HG03064 (cell line): Measurements from ENCODE around the gene COQ10A.

Source experiments
- ATAC-seq: cut with Tn5 transposase; IDR thresholded peaks from one replicate; pipeline ENCODE4 v1.9.1; 2021; ENCODE audit warnings: low read depth; ENCODE audit not compliant: unreplicated experiment

Gene COQ10A

DNA sequence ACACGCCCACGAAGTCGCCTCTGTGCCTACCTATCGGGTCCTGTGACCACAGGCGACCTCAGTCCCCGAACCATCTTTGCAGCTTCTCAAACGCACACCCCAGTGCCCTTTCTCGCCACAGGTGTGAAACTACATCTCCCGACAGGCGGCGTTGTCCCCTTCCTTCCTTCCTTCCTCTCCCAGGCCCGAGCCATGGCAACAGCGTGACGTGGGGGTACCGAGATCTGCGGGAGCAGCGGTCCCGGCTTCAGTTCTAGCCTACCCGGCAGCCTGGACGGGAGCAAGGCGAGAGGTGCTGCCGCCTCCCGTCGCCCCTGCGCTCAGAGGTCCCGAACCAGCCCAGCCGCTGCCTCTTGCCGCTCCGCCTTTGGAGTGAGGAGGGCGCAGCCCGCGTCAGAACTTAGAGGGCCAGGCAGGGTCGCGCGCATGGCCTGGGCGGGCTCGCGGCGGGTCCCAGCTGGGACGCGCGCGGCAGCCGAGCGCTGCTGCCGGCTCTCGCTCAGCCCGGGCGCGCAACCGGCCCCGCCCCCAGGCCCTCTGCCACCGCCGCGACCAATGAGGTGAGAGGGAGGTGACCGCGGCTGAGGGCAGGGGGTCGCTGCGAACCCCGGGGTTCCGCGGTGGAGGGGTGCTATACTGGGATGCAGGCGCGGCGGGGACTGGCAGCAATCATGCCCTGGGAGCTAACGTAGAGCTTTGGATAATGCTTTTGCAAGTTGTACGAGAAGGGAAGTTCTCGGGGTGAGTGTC, at the start of gene COQ10A:
COQ10A (plus strand) TSS at position 250 of the 750 bp plus-strand sequence; CDS start at position 427, 177 bp downstream.
- peak; percentile 90 for ATAC-seq

DNA sequence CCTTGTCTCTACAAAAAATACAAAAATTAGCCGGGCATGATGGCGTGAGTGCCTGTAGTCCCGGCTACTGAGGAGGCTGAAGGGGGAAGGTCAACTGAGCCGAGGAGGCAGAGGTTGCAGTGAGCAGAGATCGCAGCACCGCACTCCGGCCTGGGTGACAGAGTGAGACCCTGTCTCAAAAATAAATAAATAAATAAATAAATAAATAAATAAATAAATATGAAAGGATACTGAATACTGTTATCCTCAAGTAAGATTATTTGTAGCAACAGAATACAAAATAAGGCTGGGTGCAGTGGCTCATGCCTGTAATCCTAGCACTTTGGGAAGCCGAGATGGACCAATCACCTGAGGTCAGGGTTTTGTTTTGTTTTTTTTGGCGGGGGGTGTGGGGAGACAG, 46.9 kb upstream of the COQ10A start:
- ATAC-seq: no peak

DNA sequence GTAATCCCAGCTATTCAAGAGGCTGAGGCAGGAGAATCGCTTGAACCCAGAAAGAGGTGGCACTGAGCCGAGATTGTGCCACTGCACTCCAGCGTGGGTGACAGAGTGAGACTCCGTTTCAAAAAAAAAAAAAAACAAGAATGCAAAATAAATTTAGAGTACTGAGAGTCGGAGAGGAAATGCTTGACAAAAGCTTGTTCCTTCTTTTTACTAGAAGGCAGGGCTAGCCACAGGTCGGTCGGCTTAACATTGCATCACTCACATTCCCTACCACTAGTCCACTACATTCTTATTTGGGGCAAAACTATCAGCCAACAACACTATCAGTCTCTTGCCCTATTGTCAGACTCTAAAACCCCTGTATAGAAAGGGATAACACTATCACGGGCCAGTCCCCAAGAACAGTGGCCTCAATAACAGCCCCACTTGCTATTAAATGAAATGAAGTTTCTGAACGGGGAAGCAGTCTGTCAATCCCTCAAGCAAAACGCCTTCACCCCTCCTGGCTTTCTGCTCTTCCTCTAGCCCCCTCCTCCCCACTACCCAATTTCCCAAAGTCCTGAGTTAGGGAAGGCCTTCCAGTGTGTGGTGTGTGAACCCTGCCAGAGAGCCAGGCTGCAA, 46.0 kb upstream of the COQ10A start:
- ATAC-seq: no peak

DNA sequence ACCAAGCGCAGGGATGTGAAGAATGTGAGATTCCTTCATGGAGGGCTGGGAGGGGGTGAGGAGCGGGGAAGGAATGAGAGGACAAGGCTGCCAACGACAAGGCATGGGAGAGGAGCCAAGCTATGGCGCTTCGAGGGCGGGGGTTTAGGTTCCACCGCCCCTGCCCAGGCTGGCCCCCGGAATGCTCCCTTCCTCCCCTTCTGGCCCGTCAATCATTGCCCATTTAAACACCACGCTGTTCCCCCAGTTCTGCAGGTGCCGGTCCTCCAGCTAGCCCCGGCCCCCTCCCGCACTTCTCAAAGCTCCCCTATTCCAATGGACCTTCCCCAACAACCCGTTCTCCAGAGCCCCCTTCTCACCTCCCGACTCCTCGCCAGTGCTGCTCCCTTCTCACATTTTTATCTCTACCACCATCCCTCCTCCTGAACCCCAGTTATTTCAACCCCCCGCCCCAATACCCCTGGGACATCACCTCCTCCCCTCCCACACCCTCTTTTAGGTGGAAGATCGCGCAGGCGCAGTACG, 45.4 kb upstream of the COQ10A start:
- peak; percentile 27 for ATAC-seq

DNA sequence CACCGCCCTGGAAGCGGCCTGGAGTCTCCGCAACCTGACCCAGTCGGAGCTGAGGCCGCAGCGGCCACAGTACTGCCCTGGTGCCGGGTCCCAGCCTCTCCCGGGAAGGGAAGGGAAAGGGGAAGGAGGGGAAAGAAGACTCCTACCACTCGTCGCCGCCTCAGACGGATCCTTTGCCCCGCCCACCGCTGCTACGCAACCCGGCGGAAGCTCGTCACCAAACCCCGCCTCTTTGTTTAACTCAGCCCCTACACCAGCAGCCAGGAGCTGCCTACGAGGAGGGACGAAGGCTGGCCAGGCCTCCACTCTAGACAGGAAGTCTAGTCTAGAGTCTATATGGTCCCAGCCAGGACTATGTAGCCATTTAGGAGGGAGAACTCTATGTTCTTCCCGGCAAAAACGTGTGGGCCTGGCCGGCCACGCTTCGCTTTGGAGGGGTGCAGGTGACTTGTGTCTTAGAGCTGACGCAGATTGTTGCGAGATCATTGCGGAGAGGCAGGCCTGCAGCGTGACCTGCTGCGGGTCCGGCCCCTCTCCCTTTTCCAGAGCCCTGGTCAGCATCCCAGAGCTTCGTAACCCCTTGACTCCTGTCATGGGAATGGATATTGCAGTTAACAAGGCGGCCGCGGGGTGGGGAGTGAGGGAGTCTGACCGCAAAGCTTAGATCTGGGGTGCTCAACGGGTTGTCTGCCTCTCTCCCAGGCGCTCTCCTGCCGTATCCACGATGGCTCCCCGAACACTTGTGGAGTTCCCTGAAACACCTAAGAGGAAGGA, 44.8 kb upstream of the COQ10A start, which contains the start of gene RNF41:
RNF41 (minus strand) TSS at position 166 of the 774 bp plus-strand sequence. CDS start 7,875 bp downstream, outside the sequence.
- peak; percentile 77 for ATAC-seq

DNA sequence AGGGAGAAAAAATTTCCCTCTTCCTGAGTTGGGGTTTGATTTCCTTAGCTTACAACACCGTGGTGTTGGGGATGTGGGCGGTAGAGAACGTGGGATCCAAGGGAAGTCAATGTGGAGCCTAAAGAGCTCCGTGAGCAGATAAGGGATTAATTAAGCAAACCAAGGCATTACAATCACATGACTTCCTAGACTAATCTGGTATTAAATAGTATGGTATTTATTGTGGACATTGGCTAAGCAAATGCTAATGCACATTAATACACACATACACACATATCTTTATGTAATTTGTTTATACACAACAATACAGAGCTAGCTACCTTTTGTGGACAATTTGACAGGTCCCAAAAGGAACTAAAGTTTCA, 44.2 kb upstream of the COQ10A start:
- no peak for ATAC-seq

DNA sequence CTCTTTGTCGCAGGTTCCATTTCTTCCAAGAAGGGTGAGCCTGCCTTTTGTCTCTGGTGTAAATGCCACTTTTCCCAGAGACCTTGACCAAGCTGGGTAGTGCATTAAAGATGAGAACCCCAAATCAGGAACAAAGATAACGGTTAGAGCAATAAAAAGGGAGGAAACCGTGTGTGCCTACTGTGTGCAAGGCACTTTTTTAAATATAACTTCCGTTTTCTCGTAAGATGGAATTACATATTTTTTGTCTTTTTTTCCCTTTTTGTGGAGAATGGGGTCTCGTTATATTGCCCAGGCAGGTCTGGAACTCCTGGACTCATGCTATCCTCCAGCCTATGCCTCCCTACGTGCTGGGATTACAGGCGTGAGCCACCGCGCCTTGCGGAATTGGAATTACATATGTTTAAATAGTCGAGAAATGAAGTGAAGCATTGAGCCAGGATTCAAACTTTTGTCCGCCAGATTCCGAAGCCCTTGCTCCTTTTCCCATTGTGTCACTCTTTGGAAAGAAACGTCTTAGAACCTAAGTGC, 43.1 kb upstream of the COQ10A start:
- ATAC-seq: no peak

DNA sequence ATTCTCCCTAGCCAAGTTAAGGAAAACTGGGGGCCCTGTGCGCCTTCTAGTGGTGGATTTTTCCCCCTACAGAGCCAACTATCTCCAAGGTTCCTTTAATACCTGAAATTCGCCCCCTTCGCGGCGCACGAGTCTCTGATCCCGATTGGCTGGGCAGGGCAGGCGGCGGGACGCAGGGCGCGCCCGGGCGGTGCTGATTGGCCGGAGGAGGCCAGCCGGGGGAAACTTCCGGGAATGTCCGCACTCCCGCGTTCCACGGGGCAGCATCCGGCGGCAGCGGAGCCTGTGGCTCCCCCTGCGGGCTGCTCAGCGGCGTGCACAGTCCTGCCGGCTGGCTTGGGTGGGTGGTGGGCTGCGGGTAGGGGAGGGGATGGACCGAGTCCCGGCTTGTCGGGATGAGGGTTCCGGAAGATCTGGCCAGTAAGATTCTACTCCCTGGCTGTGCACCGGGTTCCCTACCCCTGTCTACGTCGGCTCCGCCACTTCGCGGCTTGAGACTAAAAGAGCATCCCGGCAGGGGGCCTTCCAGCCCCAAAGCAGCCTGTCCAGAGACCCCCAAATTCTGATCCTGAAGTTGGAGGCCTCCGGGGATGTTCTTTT, 42.5 kb upstream of the COQ10A start, which contains the start of gene NABP2:
NABP2 (plus strand) TSS at position 241 of the 600 bp plus-strand sequence. CDS start 515 bp downstream, outside the sequence.
- peak; percentile 59 for ATAC-seq

DNA sequence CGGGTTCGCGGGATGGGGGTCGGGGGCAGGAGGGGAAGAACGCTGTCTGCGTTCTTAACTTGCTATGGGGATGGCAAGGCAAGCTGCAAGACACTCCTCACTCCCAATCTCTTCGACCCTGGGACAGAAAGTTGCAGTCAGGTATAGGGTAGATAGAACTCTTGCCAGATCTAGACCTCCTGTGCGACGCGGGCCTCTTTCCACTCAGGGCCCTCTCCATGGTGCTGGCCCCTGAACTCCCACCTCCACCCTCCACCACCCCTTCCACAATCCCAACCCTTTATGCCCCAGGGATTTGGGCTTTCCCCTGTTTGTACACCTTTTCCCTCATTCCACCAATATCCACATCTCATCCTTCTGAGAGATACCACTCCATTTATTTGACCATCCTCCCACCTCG, 41.8 kb upstream of the COQ10A start:
- no peak for ATAC-seq

DNA sequence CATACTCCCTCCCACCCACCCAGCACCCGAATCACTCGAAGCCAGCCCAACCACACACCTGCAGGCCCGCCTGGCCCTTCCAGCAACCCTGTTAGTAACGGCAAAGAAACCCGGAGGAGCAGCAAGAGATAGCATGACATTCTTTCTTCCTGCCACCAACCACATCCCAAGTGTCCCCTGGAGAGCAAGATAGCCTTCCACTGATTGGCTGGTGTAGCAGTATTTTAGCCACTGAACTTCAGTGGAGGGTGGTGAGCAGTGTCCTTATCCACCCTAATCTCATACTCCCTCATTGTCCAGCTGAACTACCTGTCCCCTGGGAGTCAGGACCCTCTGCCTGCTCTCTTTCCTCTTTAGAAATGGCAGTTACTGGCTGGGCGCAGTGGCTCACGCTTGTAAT, 37.7 kb upstream of the COQ10A start:
- no peak for ATAC-seq

DNA sequence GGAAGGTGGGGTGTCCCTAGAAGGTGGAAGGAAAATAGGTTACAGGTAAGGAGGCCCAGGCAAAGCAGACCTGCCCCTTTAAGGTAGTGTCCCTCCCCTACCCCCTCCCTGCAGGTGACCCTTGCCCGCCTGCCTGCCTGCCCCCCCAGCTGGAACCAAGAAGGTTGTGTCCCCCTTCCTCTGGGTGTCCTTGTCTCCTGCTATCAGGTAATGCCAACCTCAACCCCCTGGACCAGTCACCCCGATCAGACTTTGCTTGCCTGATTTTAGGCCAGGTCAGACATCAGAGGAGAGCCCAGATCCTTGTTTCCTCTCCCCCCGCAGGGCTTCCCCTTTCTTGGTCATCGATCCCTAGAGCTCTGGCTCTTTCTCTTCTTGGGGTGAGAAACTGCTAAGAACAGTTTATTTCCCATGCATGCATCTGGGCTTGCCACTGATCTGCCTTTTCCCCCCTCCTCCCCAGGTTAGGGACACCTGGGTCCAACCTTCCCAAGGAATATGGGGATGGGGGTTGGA, 36.8 kb upstream of the COQ10A start, which contains the start of gene SLC39A5:
SLC39A5 (plus strand) TSS at position 136 of the 516 bp plus-strand sequence. CDS start 1,224 bp downstream, outside the sequence.
- no peak for ATAC-seq

DNA sequence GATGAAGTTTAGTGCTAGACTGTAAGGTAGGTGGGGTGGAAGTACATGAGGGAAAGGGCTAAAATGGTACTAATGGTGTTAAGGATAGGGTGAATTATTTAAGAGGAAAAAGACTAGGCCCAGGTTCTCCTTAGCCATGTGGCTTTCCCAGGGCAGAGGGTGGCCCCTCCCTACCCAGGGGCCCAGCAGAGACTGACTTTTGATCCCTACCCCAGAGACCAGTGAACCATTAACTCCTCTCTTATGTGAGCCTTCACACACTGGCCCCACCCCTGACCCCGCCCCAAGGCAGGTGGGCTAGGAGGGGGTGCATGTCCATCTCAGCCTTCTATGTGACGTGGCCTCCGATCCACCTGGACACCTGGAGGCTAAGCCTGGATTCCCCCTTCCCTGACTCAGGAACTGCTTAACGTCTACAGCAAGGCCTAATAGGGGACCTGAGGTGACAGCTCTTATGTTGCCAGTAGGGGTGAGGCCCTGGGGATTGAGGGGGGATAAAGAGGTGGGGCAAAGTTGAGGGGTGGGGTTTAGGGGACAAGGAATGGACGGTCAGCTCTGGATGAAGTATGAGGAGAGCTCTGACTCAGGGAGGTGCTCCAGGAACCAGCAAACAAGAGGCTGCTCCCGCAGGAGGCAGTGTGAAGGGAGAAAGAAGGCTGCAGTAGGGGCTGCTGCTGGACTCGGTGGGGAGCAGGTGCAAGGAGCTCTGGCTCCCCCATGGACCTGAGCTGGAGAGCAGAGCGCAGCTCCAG, 36.1 kb upstream of the COQ10A start:
- no peak for ATAC-seq

DNA sequence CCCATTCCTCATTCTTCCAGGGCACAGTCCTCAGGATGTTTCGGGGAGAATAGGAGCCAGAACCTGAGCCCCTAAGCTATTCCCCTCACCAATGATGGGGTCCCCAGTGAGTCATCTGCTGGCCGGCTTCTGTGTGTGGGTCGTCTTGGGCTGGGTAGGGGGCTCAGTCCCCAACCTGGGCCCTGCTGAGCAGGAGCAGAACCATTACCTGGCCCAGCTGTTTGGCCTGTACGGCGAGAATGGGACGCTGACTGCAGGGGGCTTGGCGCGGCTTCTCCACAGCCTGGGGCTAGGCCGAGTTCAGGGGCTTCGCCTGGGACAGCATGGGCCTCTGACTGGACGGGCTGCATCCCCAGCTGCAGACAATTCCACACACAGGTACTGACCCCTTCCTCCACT, 35.6 kb upstream of the COQ10A start:
- ATAC-seq: no peak

DNA sequence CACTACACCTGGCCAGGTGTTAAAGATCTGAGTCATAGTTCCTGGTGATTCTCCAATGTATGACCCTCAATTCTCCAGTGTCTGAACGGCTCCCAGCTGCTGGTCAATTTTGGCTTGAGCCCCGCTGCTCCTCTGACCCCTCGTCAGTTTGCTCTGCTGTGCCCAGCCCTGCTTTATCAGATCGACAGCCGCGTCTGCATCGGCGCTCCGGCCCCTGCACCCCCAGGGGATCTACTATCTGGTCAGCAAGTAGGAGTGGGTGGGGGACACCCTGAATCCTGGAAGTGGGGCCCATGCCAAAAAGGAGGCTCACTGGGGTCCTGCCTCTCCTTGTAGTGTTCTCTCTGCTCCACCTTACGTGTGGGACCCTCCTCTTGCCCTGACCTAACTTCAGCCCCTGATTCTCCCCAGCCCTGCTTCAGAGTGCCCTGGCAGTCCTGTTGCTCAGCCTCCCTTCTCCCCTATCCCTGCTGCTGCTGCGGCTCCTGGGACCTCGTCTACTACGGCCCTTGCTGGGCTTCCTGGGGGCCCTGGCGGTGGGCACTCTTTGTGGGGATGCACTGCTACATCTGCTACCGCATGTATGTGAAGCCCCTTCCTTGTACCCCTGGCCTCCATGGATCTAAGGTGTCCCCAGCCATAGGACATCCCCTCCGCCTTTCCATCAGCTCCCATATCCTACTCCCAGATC, 31.9 kb upstream of the COQ10A start:
- no peak for ATAC-seq

DNA sequence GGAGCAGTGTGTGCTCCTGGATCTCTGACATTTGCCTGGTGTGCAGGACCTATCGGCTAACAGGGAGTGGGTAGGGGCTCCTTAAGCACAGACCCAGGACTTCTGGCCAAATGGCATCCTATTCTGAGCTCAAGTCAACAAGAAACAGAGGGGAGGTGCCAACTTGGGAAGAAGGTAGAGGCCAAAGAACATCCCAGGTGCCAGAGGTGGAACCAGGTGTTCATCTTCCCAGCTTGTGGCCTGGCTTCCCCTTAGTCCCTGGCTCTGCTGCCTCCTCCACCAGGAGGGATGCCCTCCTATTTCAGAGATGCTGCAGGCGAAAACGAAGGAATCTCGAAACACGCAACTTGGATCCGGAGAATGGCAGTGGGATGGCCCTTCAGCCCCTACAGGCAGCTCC, 30.7 kb upstream of the COQ10A start:
- ATAC-seq: no peak

DNA sequence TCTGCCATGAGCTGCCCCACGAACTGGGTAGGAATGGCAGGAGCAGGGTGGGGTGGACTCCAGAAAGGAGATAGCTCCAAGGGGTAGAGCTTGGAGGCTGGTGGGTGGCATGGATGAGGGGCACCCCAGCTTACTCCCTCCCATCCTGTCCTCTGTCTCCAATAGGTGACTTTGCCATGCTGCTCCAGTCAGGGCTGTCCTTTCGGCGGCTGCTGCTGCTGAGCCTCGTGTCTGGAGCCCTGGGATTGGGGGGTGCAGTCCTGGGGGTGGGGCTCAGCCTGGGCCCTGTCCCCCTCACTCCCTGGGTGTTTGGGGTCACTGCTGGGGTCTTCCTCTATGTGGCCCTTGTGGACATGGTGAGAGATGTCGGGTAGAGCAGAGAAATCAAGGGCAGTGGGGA, 29.8 kb upstream of the COQ10A start:
- ATAC-seq: no peak

DNA sequence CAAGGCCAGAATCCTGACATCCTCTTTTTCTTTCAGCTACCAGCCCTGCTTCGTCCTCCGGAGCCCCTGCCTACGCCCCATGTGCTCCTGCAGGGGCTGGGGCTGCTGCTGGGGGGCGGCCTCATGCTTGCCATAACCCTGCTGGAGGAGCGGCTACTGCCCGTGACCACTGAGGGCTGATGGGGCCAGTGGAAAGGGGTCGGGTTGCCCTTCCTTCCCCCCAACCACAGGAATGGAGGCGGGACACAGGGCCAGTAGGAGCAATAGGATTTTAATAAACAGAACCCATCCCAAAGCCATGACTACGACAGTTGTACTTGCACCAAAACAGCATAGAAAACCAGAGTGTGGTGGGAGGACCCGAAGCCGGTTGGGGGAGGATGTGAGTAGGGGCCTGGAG, 29.2 kb upstream of the COQ10A start:
- no peak for ATAC-seq

DNA sequence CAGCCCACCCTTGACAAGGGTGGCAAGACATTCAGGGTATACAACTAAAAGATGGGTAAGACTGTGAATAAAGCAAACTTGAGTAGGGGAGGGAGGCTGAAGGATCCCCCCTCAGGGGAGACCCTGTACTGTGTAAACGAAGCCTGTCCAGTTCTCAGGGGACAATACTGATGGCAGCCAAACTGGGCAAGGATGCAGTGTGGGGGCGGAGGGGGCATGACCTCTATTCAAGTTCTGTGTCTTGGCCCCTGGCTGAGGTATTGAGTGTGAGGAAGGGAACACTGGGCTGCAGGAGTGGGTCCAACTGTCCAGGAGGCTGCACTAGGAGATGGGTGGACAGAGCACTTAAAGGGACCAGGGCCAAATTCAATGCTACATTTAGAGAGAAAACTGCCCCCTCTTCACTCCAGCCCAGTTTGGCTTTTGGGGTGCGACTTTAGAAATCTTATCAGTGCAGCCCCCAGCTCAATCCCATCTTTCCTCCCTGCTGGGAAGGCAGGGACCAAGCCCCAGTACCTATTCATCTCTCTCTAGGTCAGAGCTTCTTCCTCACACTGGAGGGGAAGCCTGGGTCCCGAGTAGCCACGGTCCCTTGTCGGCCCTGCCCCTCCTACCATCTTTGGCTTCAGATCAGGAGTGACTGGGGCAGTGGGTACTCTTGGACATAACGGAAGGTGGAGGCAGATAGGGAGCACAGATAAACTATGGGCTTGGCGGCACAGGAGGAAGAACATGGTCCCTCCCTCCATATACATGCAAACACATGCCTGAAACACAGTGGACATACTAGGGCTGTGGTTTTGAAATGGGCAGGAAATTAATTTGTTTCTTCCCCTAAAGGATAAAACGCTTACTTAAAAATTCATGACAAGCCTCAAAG, 25.1 kb upstream of the COQ10A start:
- no peak for ATAC-seq
